Endothelial cell of umbilical vein (primary cell): ENCODE results near the gene CPED1. TPM values are rescaled to one million over a fixed set of nuclear protein-coding genes. Genes with fewer than 3 reads are reported as not detected.

Source experiments
- BruUV-seq: library from RNA; stranded (reverse); fragments of 400-500 nt; replicated peaks from 2 replicates; lab custom pipeline; 2021; lab: Mats Ljungman, UMichigan
- CTCF ChIA-PET: fragments of 300-600, 350-600 bp; sonication (Branson Sonifier 250); formaldehyde crosslinking; loops from one replicate; lab custom pipeline; 2021; ENCODE audit warnings: antibody characterized with exemption, inconsistent platforms; lab: Charles Lee
- POLR2A ChIA-PET: fragments of 300-600, 350-600 bp; sonication (Branson Sonifier 250); formaldehyde crosslinking; loops from one replicate; lab custom pipeline; 2021; ENCODE audit warnings: antibody characterized with exemption, inconsistent platforms; lab: Charles Lee
- DNase-seq: peaks from one replicate; pipeline ENCODE4 v3.0.0-alpha.2; 2011; ENCODE audit warnings: low read depth, low spot score
- FAIRE-seq: peaks from 2 replicates; lab custom pipeline; 2011; peaks lifted over from hg19 to GRCh38; lab: Jason Lieb, UNC
- H2AFZ ChIP-seq: 2 replicates; pipeline ENCODE4 v1.6.0; 2012; ENCODE audit warnings: low read depth, low read length, control low read depth, inconsistent platforms
- H3K27ac ChIP-seq: 2 replicates; pipeline ENCODE4 v1.5.1; 2011; ENCODE audit warnings: low read depth, mild to moderate bottlenecking, control low read depth, low read length, moderate library complexity; ENCODE audit not compliant: insufficient read depth
- H3K27me3 ChIP-seq, 2 experiments: 2 replicates each; pipeline versions ENCODE4 v1.6.0 to v1.6.1; 2011; ENCODE audit warnings: low read length in 2 of 2, mixed read lengths in 1 of 2; ENCODE audit not compliant: control insufficient read depth in 2 of 2, insufficient read depth in 2 of 2
- H3K36me3 ChIP-seq, 2 experiments: 2 replicates in 1 of 2; 3 replicates in 1 of 2; pipeline ENCODE4 v1.5.1; 2011; ENCODE audit warnings: low read length in 2 of 2, mild to moderate bottlenecking in 1 of 2, moderate library complexity in 1 of 2; ENCODE audit not compliant: control insufficient read depth in 2 of 2, insufficient read depth in 2 of 2; ENCODE audit errors: extremely low read depth in 1 of 2
- H3K4me1 ChIP-seq: 3 replicates; pipeline ENCODE4 v1.5.1; 2011; ENCODE audit warnings: mild to moderate bottlenecking, low read length; ENCODE audit not compliant: control insufficient read depth, insufficient read depth; ENCODE audit errors: extremely low read depth
- H3K4me2 ChIP-seq: 2 replicates; pipeline ENCODE4 v1.6.1; 2011; ENCODE audit warnings: low read length, control low read depth, mixed read lengths; ENCODE audit not compliant: insufficient read depth
- H3K4me3 ChIP-seq, 3 experiments: fragments of 200-600 bp in 1 of 3; sonication (generic), shearing (Covaris generic) in 1 of 3; replicated peaks in 1 of 3; 2 replicates each; pipeline ENCODE4 v1.5.1; 2011 to 2016; ENCODE audit warnings: control low read depth in 3 of 3, low read length in 3 of 3, mild to moderate bottlenecking in 2 of 3, inconsistent platforms in 1 of 3, low read depth in 1 of 3, moderate library complexity in 1 of 3; ENCODE audit not compliant: insufficient read depth in 1 of 3
- H3K79me2 ChIP-seq: 2 replicates; pipeline ENCODE4 v1.6.0; 2012; ENCODE audit warnings: low read length, inconsistent platforms; ENCODE audit not compliant: control insufficient read depth, insufficient read depth
- H3K9ac ChIP-seq: replicated peaks from 2 replicates; pipeline ENCODE3; 2011; ENCODE audit warnings: low read length, control low read depth; ENCODE audit not compliant: insufficient read depth; ENCODE audit errors: extremely low read depth
- H3K9me1 ChIP-seq: replicated peaks from 3 replicates; pipeline ENCODE4 v1.6.0; 2011; ENCODE audit warnings: mild to moderate bottlenecking, low read length; ENCODE audit not compliant: control insufficient read depth, insufficient read depth; ENCODE audit errors: extremely low read depth
- H3K9me3 ChIP-seq: replicated peaks from 2 replicates; pipeline ENCODE4 v1.5.1; 2012; ENCODE audit warnings: low read length, inconsistent platforms; ENCODE audit not compliant: control insufficient read depth, insufficient read depth
- H4K20me1 ChIP-seq: replicated peaks from 2 replicates; pipeline ENCODE3; 2011; ENCODE audit warnings: mild to moderate bottlenecking, low read length; ENCODE audit not compliant: control insufficient read depth, insufficient read depth; ENCODE audit errors: extremely low read depth
- EZH2 ChIP-seq: IDR thresholded peaks from 2 replicates; pipeline ENCODE4 v1.6.1; 2012; ENCODE audit warnings: borderline replicate concordance, low read depth, mild to moderate bottlenecking, moderate library complexity, low read length, inconsistent platforms; ENCODE audit not compliant: severe bottlenecking
- FOS ChIP-seq: IDR thresholded peaks from 2 replicates; pipeline ENCODE4 v1.6.1; 2011; ENCODE audit warnings: mild to moderate bottlenecking, low read length, moderate library complexity, borderline replicate concordance; ENCODE audit not compliant: insufficient read depth
- GATA2 ChIP-seq: IDR thresholded peaks from 2 replicates; pipeline ENCODE4 v1.7.0; 2011; ENCODE audit warnings: low read depth, mild to moderate bottlenecking, moderate library complexity, mixed read lengths, low read length; ENCODE audit not compliant: insufficient read length, insufficient read depth
- JUN ChIP-seq: IDR thresholded peaks from 2 replicates; pipeline ENCODE4 v1.6.1; 2011; ENCODE audit warnings: borderline replicate concordance, low read depth; ENCODE audit not compliant: insufficient read length, insufficient read depth
- MYC ChIP-seq: IDR thresholded peaks from one replicate; pipeline ENCODE4 v1.6.1; 2011; ENCODE audit warnings: mild to moderate bottlenecking, low read depth, low read length
- POLR2A ChIP-seq: IDR thresholded peaks from 2 replicates; pipeline ENCODE4 v1.6.1; 2012; ENCODE audit warnings: low read depth, mild to moderate bottlenecking, control low read depth, low read length
- POLR2AphosphoS5 ChIP-seq: IDR thresholded peaks from 2 replicates; pipeline ENCODE4 v1.6.1; 2012; ENCODE audit warnings: low read depth, mild to moderate bottlenecking, control low read depth, low read length, moderate library complexity; ENCODE audit not compliant: insufficient read depth
- dilution Hi-C: fragments of 300-500 bp; cut with MboI; formaldehyde crosslinking; loops from one replicate; pipeline ENCODE4 v1.15.0; 2019; ENCODE audit warnings: low sequenced_read_pairs; ENCODE audit not compliant: extremely low pct_ligation_motif_present
- intact Hi-C: fragments of 100-400 bp; cut with micrococcal nuclease; formaldehyde crosslinking; loops from one replicate; pipeline ENCODE4 v1.10.0; 2022
- polyA plus RNA-seq, 4 experiments: library from polyadenylated mRNA; depleted of rRNA in 3 of 4; stranded (reverse) in 3 of 4; unstranded in 1 of 4; fragments of >200 nt; gene quantifications; 2 replicates each; pipeline versions ENCODE4 v1.2.1 to v1.2.3, GENCODE V29; 2011 to 2012; ENCODE audit warnings: missing spikeins in 1 of 4
- total RNA-seq: library from RNA; stranded (reverse); gene quantifications from 2 replicates; pipeline ENCODE4 v1.2.3, GENCODE V29; 2021
- TF ChIP-seq, protein P1 (sequence below): IDR thresholded peaks from 2 replicates; pipeline ENCODE4 v1.6.1; 2011; ENCODE audit not compliant: insufficient read depth, insufficient read length
- TF ChIP-seq, protein P2 (sequence below), 2 donors: IDR thresholded peaks; 1 replicate in 1 of 2; 2 replicates in 1 of 2; pipeline ENCODE4 v1.5.1; 2011; ENCODE audit warnings: low read length in 2 of 2, mild to moderate bottlenecking in 2 of 2, moderate library complexity in 2 of 2, control low read depth in 1 of 2, inconsistent platforms in 1 of 2, low read depth in 1 of 2; ENCODE audit not compliant: insufficient read depth in 1 of 2; ENCODE audit errors: extremely low read depth in 1 of 2

CPED1 gene
- total and polyA plus RNA-seq, 2 donors (not counting 3 experiments of a cell fraction or from before 2014, with no cell fraction given): 0.22 to 3.0 TPM

DNA sequence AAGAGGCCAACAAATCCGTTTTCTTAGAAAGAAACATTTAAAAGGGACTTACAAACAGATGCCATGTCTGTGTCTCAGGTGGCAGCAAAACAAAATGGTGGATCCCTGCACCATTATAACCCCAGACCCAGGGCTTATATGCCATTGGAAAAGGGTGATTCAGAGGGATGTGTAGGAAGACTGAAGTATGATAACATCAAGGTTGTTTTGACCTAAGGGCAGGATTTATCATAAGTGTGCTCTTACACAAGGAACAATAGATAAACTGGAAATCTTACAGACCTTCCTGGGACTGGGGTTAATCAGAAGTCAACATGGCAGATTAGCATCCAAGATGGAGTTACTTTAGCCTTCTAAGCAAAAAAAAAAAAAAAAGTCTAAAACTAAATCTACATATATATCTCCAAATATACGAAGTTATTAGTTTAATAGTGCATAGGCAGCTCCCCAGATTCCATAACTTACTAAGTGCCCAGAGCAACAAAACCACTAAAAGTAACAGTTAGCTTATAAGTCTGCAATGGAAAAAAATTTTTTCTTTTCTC is 306.0 kb downstream of the CPED1 start:
- no TSS peak for BruUV-seq
- FAIRE-seq: no peak

More for the DNA sequence above, 306.0 kb downstream of the CPED1 start:
- no peak overlapping the region for H3K4me3 ChIP-seq
- POLR2A ChIA-PET: no interaction called here
- CTCF ChIA-PET: no interaction called here
- no peaks in the 10 kb centered on the region for H3K79me2 ChIP-seq
- TF ChIP-seq, protein P1, sequence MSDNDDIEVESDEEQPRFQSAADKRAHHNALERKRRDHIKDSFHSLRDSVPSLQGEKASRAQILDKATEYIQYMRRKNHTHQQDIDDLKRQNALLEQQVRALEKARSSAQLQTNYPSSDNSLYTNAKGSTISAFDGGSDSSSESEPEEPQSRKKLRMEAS: no peak
- TF ChIP-seq POLR2A (no peak), JUN (no peak), FOS (no peak), POLR2AphosphoS5 (no peak), GATA2 (no peak), EZH2 (no peak), MYC (no peak)
- TF ChIP-seq, protein P2, sequence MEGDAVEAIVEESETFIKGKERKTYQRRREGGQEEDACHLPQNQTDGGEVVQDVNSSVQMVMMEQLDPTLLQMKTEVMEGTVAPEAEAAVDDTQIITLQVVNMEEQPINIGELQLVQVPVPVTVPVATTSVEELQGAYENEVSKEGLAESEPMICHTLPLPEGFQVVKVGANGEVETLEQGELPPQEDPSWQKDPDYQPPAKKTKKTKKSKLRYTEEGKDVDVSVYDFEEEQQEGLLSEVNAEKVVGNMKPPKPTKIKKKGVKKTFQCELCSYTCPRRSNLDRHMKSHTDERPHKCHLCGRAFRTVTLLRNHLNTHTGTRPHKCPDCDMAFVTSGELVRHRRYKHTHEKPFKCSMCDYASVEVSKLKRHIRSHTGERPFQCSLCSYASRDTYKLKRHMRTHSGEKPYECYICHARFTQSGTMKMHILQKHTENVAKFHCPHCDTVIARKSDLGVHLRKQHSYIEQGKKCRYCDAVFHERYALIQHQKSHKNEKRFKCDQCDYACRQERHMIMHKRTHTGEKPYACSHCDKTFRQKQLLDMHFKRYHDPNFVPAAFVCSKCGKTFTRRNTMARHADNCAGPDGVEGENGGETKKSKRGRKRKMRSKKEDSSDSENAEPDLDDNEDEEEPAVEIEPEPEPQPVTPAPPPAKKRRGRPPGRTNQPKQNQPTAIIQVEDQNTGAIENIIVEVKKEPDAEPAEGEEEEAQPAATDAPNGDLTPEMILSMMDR (IDR thresholded peaks at IDR 0.05; ENCODE audit: extremely low read depth in 1 of 2, insufficient read depth in 1 of 2, low read depth in 1 of 2, low read length in 2 of 2): no peak
- no peaks in the 10 kb centered on the region for H3K9me1 ChIP-seq
- intact Hi-C loops: no loop called here
- H3K36me3 ChIP-seq: no peaks in the 10 kb centered on the region
- H3K4me1 ChIP-seq: no peaks in the 10 kb centered on the region
- H3K9me3 ChIP-seq: no peaks in the 10 kb centered on the region
- dilution Hi-C loops: no loop called here
- no peak overlapping the region for H3K4me2 ChIP-seq
- no peak overlapping the region for H2AFZ ChIP-seq
- no peak overlapping the region for H3K9ac ChIP-seq
- no peak for DNase-seq
- H3K27ac ChIP-seq: no peak overlapping the region
- H4K20me1 ChIP-seq: no peaks in the 10 kb centered on the region
- H3K27me3 ChIP-seq: no peaks in the 10 kb centered on the region
